HepG2 (cell line): ENCODE data around the gene SLC12A9. TPM values are rescaled to one million over a fixed set of nuclear protein-coding genes. Genes with fewer than 3 reads are reported as not detected.
A peak's percentile ranks its signal among the peaks of the same experiment; 100 is the strongest.

Source experiments
- ELF1 ChIP-seq: sonication (generic); formaldehyde crosslinking; IDR thresholded peaks from 2 replicates; pipeline ENCODE4 v1.4.0; 2020; ENCODE audit warnings: missing genetic modification reagents
- HDAC2 ChIP-seq: sonication (generic); formaldehyde crosslinking; IDR thresholded peaks from 2 replicates; pipeline ENCODE4 v1.4.0; 2020; ENCODE audit warnings: missing genetic modification reagents
- KDM1A ChIP-seq: IDR thresholded peaks from 2 replicates; pipeline ENCODE4 v1.6.1; 2016; ENCODE audit warnings: missing compliant biosample characterization
- KLF15 ChIP-seq: sonication (generic); formaldehyde crosslinking; IDR thresholded peaks from 2 replicates; pipeline ENCODE4 v1.8.1; 2023; ENCODE audit warnings: borderline replicate concordance, mild to moderate bottlenecking, inconsistent platforms, missing genetic modification reagents, mixed read lengths
- KLF16 ChIP-seq, 2 experiments: sonication (generic) in 1 of 2; formaldehyde crosslinking in 1 of 2; IDR thresholded peaks; 2 replicates each; pipeline versions ENCODE4 v1.6.1 to v1.8.0; 2016 to 2023; ENCODE audit warnings: missing genetic modification reagents in 2 of 2, missing compliant biosample characterization in 1 of 2
- LCORL ChIP-seq, 2 experiments: fragments of 450-650 bp in 1 of 2; sonication (generic) in 1 of 2; formaldehyde crosslinking in 1 of 2; IDR thresholded peaks; 2 replicates each; pipeline versions ENCODE4 v1.5.0 to v1.6.1; 2017 to 2020; ENCODE audit warnings: antibody characterized with exemption in 1 of 2, missing genetic modification reagents in 1 of 2
- MLLT10 ChIP-seq: sonication (generic); formaldehyde crosslinking; IDR thresholded peaks from 2 replicates; pipeline ENCODE4 v1.4.0; 2020; ENCODE audit warnings: missing genetic modification reagents
- NFKBIZ ChIP-seq: IDR thresholded peaks from 2 replicates; pipeline ENCODE4 v1.6.1; 2018; ENCODE audit warnings: missing genetic modification reagents, missing compliant biosample characterization
- PHF5A ChIP-seq: IDR thresholded peaks from one replicate; pipeline ENCODE4 v1.6.1; 2018; ENCODE audit warnings: low read depth, missing genetic modification reagents; ENCODE audit not compliant: unreplicated experiment
- TGIF2 ChIP-seq: IDR thresholded peaks from 2 replicates; pipeline ENCODE4 v1.6.1; 2016; ENCODE audit warnings: control low read depth, missing compliant biosample characterization
- ZMYM3 ChIP-seq: sonication (generic); formaldehyde crosslinking; IDR thresholded peaks from 2 replicates; pipeline ENCODE4 v1.5.1; 2020; ENCODE audit warnings: mild to moderate bottlenecking, missing genetic modification reagents
- ZNF33A ChIP-seq: sonication (generic); formaldehyde crosslinking; IDR thresholded peaks from 2 replicates; pipeline ENCODE4 v1.5.1; 2020; ENCODE audit warnings: missing genetic modification reagents, mild to moderate bottlenecking, moderate library complexity, borderline replicate concordance
- ZNF34 ChIP-seq: sonication (generic); formaldehyde crosslinking; IDR thresholded peaks from 2 replicates; pipeline ENCODE4 v1.4.0; 2020; ENCODE audit warnings: mild to moderate bottlenecking, missing genetic modification reagents, borderline replicate concordance
- ZNF343 ChIP-seq: sonication (generic); formaldehyde crosslinking; IDR thresholded peaks from 2 replicates; pipeline ENCODE4 v1.4.0; 2020; ENCODE audit warnings: mild to moderate bottlenecking, missing genetic modification reagents
- ZNF484 ChIP-seq: sonication (generic); formaldehyde crosslinking; IDR thresholded peaks from 2 replicates; pipeline ENCODE4 v1.5.1; 2020; ENCODE audit warnings: mild to moderate bottlenecking, low read depth, missing genetic modification reagents, borderline replicate concordance
- ZNF546 ChIP-seq: sonication (generic); formaldehyde crosslinking; conservative IDR thresholded peaks from 2 replicates; pipeline ENCODE4 v1.8.1; 2023; ENCODE audit warnings: mild to moderate bottlenecking, missing genetic modification reagents
- ZNF556 ChIP-seq: sonication (generic); formaldehyde crosslinking; IDR thresholded peaks from 2 replicates; pipeline ENCODE4 v1.4.0; 2020; ENCODE audit warnings: mild to moderate bottlenecking, missing genetic modification reagents, borderline replicate concordance
- polyA plus RNA-seq, 8 experiments: library from polyadenylated mRNA; depleted of rRNA in 3 of 8; stranded (reverse) in 7 of 8; unstranded in 1 of 8; fragments of >200 nt; fragmentation: Illumina TruSeq in 4 of 8; extraction: Trizol in 4 of 8; gene quantifications; 2 replicates each; pipeline versions ENCODE4 v1.2.1 to v1.2.3, GENCODE V29; 2011 to 2016; ENCODE audit warnings: low read depth in 4 of 8, missing spikeins in 1 of 8, mixed read lengths in 1 of 8; ENCODE audit not compliant: insufficient read depth in 1 of 8
- total RNA-seq, 5 experiments: library from RNA; depleted of rRNA; stranded (reverse); fragments of >200 nt; fragmentation: Illumina TruSeq; extraction: Trizol; gene quantifications; 2 replicates each; pipeline ENCODE4 v1.2.3, GENCODE V29; 2016; ENCODE audit warnings: low read depth in 1 of 5
- TF ChIP-seq, protein P1 (sequence below), 2 experiments: fragments of 450-650 bp in 1 of 2; sonication (generic) in 1 of 2; formaldehyde crosslinking; IDR thresholded peaks; 2 replicates each; pipeline versions ENCODE4 v1.5.0 to v1.8.0; 2020 to 2022; ENCODE audit warnings: mild to moderate bottlenecking in 1 of 2, missing genetic modification reagents in 1 of 2
- TF ChIP-seq, protein P2 (sequence below): IDR thresholded peaks from 2 replicates; pipeline ENCODE4 v1.6.1; 2016; ENCODE audit warnings: low read depth, borderline replicate concordance
- TF ChIP-seq, protein P3 (sequence below): sonication (generic); formaldehyde crosslinking; IDR thresholded peaks from 2 replicates; pipeline ENCODE4 v1.8.0; 2022; ENCODE audit warnings: mild to moderate bottlenecking, missing genetic modification reagents, moderate library complexity
- TF ChIP-seq, protein P4 (sequence below): sonication (generic); formaldehyde crosslinking; IDR thresholded peaks from 2 replicates; pipeline ENCODE4 v1.5.0; 2020; ENCODE audit warnings: missing genetic modification reagents
- TF ChIP-seq, protein P5 (sequence below): sonication (generic); formaldehyde crosslinking; IDR thresholded peaks from 2 replicates; pipeline ENCODE4 v1.5.1; 2020; ENCODE audit warnings: mild to moderate bottlenecking, moderate library complexity, missing genetic modification reagents

The SLC12A9 gene
- total and polyA plus RNA-seq, 2 of the 13 experiments (the other 11 are each of a cell fraction or from before 2014, with no cell fraction given) = 8.7 to 16.6 TPM

DNA sequence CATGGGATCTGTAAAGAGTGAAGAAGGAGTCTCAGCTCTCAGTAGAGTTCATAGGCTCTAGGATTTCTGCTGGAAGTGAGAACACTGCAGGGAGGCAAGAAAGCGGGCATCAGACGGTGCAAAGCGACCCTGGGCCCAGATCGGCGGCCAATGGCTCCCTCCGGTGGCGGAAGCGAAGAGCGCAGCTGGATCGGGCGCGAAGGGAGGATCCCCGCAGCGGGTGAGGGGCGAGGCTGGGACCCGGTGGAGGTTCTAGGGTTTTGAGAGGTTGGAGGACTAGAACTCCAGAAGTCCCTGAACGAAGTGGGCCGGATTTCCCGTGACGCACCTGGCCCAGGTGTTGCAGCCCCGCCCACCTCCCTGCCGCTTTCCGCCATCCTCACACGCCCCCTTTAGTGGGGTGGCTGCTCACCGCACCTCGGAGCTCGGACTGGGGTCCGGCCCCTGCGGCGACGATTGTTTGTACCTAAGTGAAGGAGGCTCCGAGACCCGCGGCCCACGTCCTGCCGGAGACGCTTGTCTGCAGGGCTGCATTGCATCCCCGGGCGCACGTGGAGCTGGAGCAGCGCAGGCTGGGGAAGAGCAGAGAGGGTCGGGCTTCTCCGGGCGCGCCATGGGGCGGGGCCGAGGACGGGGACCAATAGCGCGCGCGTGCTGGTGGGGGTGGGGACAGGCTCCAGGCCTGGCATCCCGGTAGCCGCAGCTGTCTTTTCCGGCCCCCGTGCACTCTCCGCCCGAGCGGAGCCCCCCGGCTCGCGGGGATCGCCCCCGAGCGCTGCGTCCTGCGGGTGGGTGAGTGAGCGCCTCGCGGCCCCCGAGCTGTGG lies at the start of gene SLC12A9 (continued):
- TF ChIP-seq, protein P1, sequence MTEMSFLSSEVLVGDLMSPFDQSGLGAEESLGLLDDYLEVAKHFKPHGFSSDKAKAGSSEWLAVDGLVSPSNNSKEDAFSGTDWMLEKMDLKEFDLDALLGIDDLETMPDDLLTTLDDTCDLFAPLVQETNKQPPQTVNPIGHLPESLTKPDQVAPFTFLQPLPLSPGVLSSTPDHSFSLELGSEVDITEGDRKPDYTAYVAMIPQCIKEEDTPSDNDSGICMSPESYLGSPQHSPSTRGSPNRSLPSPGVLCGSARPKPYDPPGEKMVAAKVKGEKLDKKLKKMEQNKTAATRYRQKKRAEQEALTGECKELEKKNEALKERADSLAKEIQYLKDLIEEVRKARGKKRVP (CRISPR knock-in tag; IDR thresholded peaks at IDR 0.05) = 0 out of 4 replicates have a peak, but pooled peaks of 1 of the 2 experiments have one; percentile 44
- no peak for TF ChIP-seq PHF5A
- TF ChIP-seq, protein P2, sequence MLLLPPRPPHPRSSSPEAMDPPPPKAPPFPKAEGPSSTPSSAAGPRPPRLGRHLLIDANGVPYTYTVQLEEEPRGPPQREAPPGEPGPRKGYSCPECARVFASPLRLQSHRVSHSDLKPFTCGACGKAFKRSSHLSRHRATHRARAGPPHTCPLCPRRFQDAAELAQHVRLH (CRISPR knock-in tag) = peak; percentile 53; the same call in 1 of the 2 replicates
- peak; percentile 82; the same call in 1 of the 2 replicates for TF ChIP-seq TGIF2 (CRISPR knock-in tag)
- TF ChIP-seq KLF15 (CRISPR knock-in tag) = 0 out of 2 replicates have a peak, but pooled peaks have one; percentile 47
- no peak for TF ChIP-seq NFKBIZ
- no peak for TF ChIP-seq ZNF33A (CRISPR knock-in tag)
- peak in 1 of 2 experiments; percentile 70; a peak in 2 of 4 replicates for TF ChIP-seq KLF16 (CRISPR knock-in tag; IDR thresholded peaks at IDR 0.05)
- TF ChIP-seq, protein P3, sequence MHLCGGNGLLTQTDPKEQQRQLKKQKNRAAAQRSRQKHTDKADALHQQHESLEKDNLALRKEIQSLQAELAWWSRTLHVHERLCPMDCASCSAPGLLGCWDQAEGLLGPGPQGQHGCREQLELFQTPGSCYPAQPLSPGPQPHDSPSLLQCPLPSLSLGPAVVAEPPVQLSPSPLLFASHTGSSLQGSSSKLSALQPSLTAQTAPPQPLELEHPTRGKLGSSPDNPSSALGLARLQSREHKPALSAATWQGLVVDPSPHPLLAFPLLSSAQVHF = no peak
- no peak for TF ChIP-seq ELF1 (CRISPR knock-in tag)
- TF ChIP-seq ZMYM3 = 0 out of 2 replicates have a peak, but pooled peaks have one; percentile 24
- no peak for TF ChIP-seq ZNF484 (CRISPR knock-in tag)
- TF ChIP-seq, protein P4, sequence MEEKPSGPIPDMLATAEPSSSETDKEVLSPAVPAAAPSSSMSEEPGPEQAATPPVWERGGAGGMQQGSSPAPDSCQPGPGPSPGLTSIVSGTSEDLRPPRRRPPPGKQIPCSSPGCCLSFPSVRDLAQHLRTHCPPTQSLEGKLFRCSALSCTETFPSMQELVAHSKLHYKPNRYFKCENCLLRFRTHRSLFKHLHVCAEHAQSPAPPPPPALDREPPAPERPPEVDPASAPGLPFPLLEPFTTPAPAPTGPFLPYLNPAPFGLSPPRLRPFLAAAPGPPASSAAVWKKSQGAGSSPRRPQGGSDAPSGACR (CRISPR knock-in tag) = 0 out of 2 replicates have a peak, but pooled peaks have one; percentile 13
- TF ChIP-seq KDM1A (CRISPR knock-in tag) = no peak
- TF ChIP-seq ZNF343 (CRISPR knock-in tag) = 0 out of 2 replicates have a peak, but pooled peaks have one; percentile 31
- no peak; the same call in none of the 2 replicates for TF ChIP-seq ZNF546 (CRISPR knock-in tag)
- 0 out of 2 replicates have a peak, but pooled peaks have one; percentile 24 for TF ChIP-seq ZNF556 (CRISPR knock-in tag)
- TF ChIP-seq ZNF34 = 0 out of 2 replicates have a peak, but pooled peaks have one; percentile 71
- TF ChIP-seq HDAC2 = 0 out of 2 replicates have a peak, but pooled peaks have one; percentile 25
- no peak for TF ChIP-seq MLLT10 (CRISPR knock-in tag)
- TF ChIP-seq, protein P5, sequence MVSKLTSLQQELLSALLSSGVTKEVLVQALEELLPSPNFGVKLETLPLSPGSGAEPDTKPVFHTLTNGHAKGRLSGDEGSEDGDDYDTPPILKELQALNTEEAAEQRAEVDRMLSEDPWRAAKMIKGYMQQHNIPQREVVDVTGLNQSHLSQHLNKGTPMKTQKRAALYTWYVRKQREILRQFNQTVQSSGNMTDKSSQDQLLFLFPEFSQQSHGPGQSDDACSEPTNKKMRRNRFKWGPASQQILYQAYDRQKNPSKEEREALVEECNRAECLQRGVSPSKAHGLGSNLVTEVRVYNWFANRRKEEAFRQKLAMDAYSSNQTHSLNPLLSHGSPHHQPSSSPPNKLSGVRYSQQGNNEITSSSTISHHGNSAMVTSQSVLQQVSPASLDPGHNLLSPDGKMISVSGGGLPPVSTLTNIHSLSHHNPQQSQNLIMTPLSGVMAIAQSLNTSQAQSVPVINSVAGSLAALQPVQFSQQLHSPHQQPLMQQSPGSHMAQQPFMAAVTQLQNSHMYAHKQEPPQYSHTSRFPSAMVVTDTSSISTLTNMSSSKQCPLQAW (CRISPR knock-in tag) = peak; percentile 78
- TF ChIP-seq LCORL (IDR thresholded peaks at IDR 0.05) = no peak
- peak; percentile 45; the same call in 1 of the 2 replicates for TF ChIP-seq LCORL (CRISPR knock-in tag; IDR thresholded peaks at IDR 0.05)
